HG03135 (cell line): ENCODE results near the gene ADGRA1.

Source experiments
- ATAC-seq: cut with Tn5 transposase; IDR thresholded peaks from one replicate; pipeline ENCODE4 v1.9.1; 2021; ENCODE audit warnings: mild to moderate bottlenecking, moderate library complexity; ENCODE audit not compliant: unreplicated experiment

The ADGRA1 gene

GRCh38 chr10:133072720-133073390 lies 14.9 kb upstream of the ADGRA1 start:
- ATAC-seq, result no peak

- ATAC-seq, result no peak
Measured at GRCh38 chr10:133075346-133076137, 12.2 kb upstream of the ADGRA1 start.

- ATAC-seq, result no peak
Measured at GRCh38 chr10:133076274-133077038, 11.3 kb upstream of the ADGRA1 start.

DNA sequence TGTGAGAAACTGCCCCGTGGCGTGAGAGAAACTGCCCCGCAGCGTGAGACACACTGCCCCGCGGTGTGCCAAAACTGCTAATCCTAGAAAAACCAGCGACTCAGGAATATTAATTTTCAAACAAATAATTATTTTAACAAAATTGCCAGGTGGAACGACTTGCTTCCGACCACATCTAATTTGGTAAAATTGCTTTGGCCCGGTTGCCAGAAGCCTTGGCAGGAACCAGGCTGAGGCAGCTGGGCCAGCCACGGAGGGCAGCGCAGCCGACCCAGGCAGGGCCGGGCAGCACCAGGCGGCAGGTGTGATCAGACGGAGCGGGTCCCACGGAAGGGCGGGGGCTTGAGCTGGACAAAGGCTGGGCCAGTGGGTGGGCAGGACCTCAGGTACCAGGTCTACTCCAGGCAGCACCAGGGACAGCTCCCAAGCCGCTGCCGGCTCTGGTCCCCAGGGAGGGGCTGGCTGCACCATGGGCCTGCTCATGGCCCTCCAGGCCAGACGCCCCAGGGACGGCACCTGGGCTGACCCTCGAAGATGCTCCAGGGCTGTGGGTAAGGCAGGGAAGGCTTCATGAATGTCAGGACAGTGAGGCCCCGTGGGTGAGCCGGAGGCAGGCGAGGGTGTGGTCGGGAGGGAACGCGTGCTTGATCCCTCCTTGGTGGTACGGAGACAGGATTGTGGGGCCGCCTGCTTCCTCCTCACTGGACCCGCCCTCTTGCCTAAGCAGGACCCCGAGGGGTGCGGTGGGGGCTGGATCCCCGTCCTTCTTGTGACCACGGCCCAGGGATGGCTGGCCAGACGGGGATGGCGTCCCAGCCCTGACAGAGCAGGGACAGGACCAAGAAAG lies 7.7 kb upstream of the ADGRA1 start:
- ATAC-seq, result no peak

- ATAC-seq, result no peak
Measured at GRCh38 chr10:133080683-133081040, 7.1 kb upstream of the ADGRA1 start.

DNA sequence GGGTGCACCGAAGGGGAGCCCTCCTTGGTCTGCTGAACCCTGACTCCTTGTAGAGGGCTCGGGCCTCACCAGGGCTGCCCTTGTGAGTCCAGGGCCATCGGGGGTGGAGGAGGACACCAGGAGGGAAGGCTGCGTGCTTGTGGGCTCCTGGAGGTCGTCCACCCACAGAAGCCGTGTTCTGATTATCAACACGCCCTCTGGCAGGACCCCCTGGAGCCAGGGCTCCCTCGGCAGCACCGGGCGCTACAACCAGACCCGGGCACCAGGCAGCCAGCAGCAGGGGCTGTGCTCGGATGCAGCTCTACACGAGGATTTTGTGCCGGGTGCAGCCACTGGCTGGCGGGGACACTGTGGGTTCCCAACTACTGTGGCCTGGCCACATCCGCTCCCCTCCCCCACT lies 6.1 kb upstream of the ADGRA1 start:
- no peak for ATAC-seq

GRCh38 chr10:133082685-133083421 lies 4.9 kb upstream of the ADGRA1 start:
- no peak for ATAC-seq

GRCh38 chr10:133083422-133084100 lies 4.2 kb upstream of the ADGRA1 start:
- ATAC-seq, result no peak

DNA sequence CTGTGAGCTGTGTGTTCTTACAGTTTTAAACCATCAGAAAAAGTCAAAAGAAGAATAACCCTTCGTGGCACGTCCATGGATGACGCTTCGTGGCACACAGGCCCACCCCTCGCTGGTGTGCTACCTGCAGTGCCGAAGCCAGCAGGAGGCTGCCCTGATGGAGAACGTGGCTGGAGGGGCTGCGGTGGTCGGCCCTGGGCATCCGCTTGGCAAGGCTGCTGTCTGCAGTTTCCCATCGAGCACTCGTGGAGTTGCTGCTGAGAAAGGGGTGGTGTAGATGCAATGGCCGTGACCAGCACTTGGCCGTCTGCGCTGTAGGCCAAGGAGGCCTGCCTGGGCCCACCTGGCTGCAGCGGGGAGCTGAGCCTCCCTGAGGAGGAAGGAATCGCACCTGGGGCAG lies 3.2 kb upstream of the ADGRA1 start:
- ATAC-seq, result no peak

DNA sequence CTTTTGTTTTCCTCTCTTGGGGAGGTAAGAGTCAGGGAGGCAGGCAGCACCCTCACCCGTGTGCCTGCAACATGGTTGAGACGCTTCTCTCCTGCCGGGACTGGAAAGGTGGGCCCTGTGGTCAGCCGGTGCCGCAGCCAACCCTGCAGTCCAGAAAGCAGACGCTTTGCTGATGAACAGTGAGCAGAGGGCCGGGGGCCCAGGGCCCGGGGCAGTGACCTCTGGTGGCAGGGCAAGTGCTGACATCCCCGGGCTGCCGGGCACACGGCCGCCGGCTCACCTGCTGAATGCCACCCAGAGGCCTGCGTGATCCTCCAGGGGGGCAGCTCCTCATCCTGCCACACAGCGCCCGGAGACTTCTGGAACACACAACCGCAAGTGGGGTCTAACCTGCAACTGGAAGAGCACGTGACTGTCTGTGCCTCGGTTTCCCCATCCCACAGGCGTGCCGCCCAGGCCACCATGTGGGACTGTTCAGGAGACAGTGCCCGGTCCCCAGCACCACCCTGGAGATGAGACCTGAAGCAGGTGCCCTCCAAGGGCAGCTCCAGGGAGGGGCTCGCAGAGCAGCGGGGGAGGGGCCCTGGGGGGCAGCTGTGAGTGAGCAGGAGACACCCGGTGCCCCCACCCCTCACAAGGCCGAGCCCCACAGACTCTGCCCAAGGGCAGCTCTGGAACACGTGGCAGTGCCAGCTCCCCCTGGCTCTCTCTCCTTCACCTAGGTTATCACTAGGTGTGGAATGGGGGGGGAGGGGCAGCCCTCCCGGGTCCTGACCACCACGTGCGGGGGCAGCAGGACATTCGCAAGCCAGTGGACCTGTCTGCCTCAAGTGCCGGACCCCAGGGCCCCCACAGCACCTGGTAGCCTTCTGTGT lies 2.2 kb upstream of the ADGRA1 start:
- no peak for ATAC-seq

DNA sequence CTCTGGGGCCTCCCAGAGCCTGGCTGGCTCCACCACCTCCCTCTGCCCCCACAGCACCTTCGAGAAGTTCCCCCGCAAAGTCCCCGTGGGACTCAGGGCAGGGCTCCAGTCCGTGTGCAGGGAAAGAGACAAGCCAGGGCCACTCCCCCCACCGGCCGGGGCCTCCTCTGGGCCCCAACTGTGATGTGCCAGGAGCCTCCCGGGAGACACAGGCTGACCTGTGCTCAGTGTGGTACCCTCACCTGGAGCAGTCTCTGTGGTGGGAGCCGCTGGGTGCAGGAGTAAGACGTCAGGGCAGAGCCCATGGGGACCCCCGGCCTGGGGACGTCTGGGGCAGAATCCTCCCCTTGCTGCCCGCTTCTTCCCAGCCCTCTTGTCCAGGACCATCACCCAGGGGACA lies 1.5 kb upstream of the ADGRA1 start:
- ATAC-seq, result no peak

DNA sequence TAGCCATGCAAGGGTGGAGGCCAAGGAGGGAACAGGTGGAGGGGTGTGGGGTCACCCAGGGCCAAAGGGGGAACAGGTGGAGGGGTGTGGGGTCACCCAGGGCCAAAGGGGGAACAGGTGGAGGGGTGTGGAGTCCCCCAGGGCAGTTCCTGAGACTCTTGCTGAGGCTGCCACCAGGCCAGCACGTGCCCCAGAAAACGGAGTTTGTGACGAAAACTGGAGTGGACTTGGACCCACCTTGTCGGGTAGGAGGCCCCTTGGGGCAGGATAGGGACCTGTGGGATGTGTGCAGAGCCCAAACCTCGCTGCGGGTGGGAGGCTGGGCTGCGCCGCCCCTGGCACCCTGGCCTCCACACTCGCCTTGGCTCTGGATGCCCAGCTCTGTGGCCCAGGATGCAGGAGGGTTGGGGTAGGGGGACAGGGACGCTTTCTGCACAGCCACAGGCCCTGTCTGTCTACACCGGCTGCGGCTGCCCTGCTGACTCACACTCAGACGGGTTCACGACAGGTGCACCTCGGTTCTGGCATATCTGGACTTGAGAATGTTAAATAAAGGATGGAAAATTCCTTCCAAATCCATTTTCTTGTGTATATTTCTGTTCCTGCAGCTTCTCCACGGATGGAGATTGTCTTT lies 562 bp upstream of the ADGRA1 start:
- no peak for ATAC-seq

DNA sequence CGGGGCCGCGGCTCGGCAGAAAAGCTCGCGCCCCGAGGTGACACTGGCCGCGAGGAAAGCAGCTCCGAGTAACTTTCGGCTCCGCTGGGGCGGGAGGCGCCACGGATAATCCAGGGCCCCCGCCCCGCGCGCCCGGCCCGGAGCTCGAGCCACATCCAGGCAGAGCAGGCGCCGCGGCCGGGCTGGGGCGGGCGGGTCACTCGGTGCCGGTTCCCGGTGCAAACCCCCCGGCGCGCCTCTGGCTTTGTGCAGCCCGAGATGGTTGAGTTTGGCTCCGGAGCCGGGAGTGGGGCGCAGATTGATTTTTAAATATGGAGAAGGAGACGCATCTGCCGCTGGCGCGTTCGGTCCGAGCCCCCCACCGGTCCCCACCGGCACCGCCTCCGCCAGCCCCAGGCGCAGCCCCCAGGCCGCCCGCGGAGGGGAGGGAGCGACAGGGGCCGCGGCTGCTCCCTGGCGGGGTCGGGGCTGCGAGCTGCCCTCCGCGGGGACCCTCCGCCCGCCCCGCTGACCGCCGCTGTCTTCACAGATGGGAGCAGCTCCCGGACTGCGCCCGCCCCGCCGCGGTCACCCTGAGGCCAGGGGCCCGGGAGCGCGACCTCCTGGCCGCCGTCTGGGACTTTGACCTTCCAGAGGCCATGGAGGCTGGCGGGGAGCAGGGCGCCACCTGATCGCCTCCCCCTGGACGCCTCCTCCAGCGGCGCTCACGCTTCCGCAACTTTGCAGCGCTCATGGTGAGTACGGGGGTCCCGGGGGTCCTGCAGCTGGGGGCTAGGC lies 643 bp downstream of the ADGRA1 start:
- ATAC-seq, result no peak

GRCh38 chr10:133088956-133089800 lies 1.5 kb downstream of the ADGRA1 start:
- no peak for ATAC-seq

- ATAC-seq, result no peak
Measured at GRCh38 chr10:133090101-133090500, 2.4 kb downstream of the ADGRA1 start.

GRCh38 chr10:133090654-133091053 lies 2.9 kb downstream of the ADGRA1 start:
- no peak for ATAC-seq

DNA sequence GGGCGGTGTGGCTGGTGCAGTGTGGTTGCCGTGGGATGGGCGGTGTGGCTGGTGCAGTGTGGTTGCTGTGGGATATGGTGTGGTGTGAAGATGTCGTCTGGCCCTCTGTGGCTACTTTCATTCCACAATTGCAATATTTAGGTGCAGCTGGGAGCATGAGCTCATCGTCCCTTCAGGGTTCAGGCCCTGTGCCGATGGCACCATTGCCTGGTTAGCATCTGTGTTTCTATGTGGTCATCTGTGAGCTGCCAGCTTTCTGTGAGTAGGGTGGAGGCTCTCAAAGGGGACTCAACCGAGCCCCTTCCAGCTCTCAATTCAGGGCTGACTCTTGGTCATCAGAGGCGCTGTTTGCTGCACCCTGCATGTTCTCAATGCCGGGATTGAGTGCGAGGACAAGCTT lies 3.6 kb downstream of the ADGRA1 start:
- ATAC-seq, result no peak
